Glomerular visceral epithelial cell (primary cell): ENCODE results near the gene LCN6.

Source experiments
- DNase-seq: peaks from one replicate; pipeline ENCODE4 v3.0.0-alpha.2; 2016; ENCODE audit errors: extremely low spot score

The LCN6 gene

DNA sequence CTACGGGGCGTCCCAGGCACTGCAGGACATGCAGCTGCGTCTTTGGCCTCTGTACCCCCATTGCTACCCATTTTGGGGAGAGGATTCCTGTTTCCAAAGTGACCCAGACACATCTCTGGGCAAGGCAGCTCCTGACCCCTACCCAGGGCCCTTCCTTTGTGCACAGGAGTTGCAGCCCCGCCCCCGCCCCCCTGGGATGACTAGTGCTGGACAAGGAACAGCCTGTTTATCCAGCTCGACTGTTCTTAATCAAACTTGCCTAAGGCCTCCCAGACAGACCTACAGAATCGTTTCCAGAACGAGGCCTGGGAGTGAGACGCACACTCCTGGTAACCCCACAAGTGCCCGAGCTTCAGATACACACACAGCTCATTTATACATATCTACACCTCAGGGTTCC lies 22.7 kb downstream of the LCN6 start:
- no peak for DNase-seq

DNA sequence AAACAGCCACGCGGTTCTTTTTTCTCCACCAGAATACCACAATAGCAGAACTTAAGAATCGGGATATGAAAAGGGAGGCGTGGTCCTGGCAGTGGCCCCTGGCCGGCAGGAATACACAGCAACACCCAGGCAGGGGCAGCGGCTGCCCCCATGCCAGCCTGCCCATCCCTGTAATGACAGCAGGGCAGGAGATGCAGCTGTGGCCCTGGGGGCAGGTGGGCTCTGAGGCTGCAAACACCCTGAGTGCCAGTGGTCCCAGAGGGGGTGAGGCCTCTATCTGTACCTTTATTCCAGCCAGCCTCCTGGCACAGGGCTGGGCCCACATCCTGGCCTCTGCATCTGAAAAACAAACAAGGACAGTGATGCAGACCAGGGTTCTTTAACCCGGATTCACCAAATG lies 23.6 kb downstream of the LCN6 start:
- no peak for DNase-seq

DNA sequence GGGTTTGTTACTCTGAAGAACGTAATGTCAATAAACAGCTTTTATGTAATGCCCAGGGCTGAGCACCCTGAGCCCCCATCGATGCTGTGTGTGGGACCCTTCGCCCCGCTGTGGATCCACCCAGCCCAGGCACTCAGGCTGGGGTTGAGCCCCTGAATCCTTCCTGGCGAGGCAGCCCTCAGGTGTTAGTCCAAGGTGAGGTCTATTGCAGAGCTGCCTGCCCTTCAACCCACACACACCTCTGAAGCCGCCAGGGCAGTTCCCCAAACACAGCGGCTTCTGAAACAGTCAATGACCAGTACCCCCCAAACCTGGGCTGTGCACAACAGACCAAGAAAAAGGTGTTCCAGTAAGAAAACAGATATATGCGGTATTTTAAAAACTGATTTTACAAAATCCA lies 24.3 kb downstream of the LCN6 start:
- no peak for DNase-seq

DNA sequence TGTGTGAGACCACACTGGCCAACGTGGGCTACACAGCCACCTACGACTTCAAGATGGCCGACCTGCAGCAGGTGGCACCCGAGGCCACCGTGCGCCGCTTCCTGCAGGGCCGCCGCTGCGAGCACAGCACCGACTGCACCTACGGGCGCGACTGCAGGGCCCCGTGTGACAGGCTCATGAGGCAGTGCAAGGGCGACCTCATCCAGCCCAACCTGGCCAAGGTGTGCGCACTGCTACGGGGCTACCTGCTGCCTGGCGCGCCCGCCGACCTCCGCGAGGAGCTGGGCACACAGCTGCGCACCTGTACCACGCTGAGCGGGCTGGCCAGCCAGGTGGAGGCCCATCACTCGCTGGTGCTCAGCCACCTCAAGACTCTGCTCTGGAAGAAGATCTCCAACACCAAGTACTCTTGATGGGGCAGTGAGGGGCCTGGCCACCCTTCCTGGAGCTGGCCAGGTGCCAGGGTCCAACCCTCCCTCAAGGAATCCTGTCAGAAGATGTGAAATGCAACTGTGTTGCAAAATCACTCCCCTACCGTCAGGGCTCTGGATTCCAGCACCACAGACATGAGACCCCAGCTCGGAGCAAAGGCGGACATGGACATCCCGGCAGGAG lies 24.9 kb downstream of the LCN6 start:
- DNase-seq = no peak

DNA sequence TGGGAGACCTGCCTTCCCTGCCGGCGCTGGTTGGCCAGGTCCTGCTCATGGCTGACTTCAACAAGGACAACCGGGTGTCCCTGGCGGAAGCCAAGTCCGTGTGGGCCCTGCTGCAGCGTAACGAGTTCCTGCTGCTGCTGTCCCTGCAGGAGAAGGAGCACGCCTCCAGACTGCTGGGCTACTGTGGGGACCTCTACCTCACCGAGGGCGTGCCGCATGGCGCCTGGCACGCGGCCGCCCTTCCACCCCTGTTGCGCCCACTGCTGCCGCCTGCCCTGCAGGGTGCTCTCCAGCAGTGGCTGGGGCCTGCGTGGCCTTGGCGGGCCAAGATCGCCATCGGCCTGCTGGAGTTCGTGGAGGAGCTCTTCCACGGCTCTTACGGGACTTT lies 25.4 kb downstream of the LCN6 start:
- DNase-seq = no peak

DNA sequence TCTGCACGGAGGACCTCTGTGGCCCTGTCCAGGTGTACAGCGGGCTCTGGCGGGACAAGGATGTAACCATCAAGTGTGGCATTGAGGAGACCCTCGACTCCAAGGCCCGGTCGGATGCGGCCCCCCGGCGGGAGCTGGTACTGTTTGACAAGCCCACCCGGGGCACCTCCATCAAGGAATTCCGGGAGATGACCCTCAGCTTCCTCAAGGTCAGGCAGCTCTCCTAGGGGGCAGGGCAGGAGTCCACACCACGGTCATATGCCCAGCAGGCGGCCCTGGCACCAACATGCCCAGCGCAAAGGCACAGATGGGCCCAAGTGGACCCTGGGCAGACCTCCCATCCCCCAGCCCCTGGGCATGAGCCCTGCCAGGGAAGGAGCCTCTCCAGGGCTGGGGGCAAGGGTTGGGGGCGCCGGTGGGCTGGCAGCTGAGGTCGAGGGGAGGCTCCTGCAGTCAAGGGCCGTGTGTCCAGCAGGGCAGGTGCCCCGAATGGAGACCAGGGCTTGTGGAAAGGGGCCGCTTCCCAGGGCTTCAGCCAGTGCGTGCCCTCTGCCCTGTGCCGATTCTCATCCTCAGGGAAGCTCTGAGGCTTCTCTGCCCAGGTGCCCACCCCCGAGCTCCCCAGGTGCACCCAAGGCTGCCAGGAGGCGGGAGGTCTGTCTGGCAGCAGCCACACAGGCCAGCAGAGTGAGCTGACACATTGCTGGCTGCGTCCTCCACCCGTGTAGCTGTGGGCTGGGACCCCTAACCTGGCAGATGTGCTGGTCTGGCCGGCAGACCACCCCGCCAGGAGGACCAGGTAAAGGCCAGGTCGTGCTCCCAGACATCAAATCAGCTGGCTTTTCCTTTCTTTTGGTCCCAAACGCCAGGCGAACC lies 26.0 kb downstream of the LCN6 start:
- no peak for DNase-seq

DNA sequence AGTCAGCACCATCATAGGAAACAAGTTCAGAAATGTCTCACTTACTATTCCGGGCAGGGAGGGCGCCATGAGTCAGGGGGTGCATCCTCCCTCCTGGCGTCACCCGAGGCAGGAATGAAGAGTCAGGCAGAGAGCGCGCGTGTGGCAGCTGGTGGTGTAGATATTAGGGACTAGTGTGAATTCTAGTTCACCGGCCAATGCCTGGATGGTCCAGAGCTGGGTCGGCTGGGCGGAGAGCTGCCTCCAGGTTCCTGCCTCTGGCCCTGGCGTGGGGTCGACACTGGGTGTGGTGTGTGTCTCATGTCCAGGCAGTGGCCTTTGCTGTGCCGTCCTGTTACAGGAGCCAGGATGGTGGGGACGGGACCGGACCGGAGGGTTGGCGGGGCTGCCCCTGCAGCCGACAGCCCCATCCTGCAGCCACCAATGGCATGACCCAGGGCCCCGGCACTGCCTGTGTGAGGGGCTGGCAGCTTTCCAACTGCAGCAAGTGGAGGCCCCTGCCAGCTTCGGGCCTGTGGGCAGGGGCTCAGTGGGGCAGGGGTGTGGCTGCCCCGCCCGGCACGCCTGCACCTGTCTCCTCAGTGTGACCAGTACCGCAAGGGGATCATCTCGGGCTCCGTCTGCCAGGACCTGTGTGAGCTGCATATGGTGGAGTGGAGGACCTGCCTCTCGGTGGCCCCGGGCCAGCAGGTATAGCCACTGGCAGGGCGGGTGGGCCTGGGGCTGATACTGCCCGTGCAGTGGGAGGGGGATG lies 26.8 kb downstream of the LCN6 start:
- no peak for DNase-seq

DNA sequence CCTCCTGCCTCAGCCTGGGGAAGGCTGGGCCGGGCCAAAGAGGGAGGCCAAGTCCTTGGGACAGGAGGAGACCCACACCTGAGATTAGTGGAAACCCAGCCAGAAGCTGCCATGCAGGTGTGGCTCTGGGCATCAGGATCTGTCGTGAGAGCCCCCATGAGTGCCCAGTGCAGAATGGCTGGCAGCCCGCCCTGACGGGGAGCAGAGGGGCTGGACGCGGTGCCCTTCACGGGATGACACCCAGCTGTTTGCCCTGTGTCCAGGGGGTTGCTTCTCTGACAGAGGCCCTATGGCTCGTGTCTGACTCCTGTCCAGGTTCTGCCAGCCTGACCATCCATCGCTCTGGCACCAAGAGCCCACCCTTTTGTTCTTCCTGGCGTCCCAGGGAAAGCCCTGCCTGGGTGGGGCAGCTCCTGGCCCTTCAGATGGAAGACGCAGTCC lies 27.4 kb downstream of the LCN6 start:
- no peak for DNase-seq

DNA sequence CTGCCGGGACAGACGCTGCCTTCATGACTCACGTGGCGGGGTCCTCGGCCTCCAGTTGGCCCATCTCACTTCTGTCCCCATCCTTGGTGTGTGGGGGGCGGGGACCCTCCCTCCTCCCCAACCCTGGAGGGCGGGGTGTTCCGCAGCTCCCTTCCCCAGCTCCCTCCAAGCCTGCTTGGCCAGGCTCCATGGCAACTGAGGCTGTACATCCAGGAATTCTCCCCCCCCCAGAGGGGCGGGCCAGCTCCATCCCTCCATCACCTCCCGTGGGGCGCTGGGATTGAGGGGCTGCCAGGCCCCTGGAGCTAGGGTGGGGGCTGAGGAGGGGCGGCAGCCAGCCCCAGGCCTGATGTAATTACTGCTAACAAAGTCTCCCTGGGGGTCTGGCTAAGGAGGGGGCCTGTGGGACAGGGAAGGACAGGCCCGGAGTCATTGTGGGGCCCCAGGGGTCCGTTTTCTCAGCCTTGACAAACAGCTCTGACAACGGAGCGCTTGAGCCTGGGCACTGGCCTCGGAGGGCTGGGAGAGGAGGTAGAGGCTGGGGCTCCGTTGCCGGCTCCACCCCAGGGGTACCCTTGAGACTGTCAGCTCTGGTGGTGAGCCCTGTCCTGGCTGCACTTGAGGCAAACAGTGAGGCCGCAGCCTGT lies 28.0 kb downstream of the LCN6 start:
- no peak for DNase-seq

DNA sequence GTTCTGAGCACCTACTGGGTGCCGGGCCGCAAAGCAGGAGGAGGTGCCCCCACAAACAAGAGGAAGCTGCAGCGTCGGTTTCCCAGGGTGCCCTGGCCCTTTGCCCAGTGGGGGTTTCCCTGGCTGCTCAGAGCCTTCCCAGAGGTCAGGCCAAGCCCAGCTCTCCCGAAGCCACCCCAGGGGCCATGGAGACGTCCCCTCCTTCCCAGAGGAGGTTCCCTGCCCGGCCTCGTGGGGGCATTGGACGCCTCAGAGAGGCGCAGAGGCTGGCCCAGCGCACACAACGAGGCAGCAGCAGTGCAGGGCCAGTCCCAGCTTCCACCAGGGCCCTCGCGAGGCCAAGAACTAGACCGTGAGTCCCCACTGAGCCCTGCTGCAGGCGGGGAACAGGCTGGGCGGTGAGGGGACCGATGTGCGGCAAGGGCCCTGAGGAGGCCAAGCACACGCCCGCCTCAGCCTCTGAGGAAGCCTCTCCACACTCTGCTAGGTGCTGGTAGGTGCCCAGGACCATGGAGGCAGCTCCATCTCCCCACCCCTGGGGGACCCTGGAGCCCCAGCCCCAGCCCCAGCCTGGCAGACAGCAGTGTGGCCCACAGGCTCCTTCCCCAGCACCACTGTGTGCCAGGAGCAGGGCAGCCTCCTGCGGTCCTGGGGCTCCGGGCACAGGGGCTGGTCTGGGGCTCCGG lies 29.0 kb downstream of the LCN6 start:
- peak; percentile 40 for DNase-seq

DNA sequence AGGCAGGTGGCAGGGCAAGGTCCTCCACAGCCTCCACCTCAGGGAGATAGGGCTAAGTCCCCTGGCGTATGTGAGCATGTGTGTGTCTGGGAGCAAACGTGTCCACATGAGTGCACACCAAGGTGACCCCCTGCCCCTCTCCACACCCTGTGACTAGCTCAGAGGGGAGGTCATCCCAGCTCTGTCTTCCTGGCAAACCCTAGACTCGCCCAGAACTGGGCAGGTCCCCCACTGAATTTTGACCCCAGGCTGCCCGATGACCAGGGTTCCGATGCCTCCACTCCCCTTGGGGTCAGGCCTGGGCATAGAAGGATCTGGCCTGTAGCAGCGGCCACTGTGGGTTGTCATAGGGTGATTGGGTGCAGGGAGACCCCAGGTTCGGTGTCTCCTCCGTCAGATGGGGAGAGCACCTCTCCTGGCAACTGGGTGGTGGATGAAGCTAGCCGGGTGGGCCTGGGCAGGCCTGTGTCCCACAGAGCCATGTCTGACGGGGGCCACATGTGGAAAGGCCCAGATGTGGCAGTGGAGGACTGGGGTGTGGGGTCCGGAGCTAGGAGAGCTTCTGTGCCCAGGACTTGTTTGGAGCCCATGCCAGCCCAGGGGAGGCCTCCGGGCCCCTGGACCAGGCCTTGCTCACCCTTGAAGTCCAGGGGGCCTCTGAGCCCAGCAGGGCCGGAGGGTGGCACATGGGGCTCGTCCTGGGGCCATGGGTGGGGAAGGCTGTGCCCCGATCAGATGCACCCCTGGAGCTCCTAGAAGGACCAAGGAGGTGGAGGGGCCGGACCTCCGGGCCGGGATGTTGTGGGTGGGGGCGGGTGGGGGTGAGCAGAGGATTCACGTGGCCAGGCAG lies 29.8 kb downstream of the LCN6 start:
- no peak for DNase-seq

DNA sequence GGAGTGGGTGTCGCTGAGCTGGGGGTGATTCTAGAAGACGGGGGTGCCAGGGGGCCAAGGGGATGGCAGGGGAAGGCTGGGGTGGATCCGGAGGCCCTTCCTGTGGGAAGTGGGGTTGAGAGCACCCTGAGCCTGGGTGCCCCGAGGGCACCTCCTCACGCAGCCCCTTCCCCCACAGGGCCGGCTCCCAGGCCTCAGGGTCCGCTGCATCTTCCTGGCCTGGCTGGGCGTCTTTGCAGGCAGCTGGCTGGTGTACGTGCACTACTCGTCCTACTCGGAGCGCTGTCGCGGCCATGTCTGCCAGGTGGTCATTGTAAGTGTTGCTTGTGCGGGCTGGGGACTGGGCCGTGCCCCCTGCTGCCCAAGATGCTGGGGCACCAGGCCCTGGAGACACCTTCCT lies 30.9 kb downstream of the LCN6 start:
- DNase-seq = no peak

DNA sequence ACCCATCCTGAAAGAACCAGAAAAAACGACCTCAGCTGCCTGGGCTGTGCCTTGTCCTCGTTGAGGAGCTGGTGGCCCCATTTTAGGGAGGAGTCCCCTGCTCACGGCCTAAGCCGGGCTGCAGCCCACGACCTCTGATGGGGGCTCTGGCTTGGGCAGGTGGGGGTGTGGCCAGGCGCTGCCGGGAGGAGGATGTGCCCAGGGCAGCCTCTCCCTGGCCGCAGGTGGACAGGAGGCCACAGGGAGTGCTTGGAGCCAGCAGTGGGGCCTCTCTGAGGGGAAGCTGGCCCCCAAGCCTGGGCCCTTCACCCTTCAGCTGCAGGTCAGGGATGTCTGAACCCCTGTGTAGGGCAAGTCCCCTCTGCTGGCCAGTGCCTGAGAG lies 33.4 kb downstream of the LCN6 start:
- no peak for DNase-seq

DNA sequence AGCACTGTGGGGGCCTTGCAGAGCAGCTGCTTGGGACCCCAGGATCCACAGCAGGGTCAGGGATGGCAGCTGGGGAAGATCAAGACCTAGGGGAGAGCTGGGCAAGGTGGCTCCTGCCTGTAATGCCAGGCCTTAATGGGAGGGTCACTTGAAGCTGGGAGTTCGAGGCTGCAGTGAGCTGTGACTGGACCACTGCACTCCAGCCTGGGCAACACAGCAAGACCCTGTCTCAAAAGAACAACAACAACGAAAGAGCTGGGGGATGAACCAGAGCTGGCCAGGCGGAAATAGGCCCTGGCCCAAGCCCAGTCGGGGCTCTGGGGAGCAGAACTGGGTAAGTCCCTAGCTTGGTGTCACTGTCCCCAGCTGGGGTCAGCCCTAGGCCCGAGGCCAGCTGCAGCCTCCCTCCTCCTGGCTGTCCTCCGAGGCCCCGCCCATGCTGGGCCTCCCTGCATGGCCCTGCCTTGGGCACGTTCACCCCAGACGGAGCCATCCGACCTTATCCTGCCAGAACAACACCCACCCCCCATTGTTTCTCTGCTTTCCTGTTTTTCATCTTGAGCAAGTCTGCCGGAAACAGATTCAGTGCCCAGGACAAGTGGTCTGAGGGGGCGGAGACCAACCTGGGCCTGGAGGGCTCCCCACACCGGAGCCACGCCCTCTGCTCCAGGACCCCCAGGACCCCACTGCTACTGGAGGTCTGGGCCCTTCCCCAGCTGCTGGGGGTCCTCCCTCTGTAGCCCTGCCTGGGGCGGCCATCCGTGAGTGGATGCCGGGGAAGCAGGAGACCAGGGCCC lies 34.0 kb downstream of the LCN6 start:
- no peak for DNase-seq

DNA sequence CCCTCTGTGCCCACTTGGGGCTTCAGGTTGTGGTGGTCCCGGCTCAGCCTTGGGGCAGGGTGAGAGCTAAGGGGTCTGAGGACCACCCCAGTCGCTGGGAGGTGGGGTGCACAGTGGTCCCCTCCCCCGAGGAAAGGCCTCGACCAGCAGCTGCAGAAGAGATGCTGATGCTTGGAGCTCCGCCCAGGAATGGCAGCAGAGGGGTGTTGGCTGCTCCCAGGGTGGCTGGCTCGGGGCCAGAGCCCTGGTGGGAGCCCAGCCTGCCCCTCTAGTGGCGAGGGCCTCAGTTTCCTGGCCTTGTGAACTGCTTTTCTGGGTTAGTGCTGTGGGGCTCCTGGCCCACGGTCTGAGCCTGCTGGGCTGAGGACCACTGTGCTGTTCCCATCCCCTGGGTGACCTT lies 34.8 kb downstream of the LCN6 start:
- DNase-seq = no peak

DNA sequence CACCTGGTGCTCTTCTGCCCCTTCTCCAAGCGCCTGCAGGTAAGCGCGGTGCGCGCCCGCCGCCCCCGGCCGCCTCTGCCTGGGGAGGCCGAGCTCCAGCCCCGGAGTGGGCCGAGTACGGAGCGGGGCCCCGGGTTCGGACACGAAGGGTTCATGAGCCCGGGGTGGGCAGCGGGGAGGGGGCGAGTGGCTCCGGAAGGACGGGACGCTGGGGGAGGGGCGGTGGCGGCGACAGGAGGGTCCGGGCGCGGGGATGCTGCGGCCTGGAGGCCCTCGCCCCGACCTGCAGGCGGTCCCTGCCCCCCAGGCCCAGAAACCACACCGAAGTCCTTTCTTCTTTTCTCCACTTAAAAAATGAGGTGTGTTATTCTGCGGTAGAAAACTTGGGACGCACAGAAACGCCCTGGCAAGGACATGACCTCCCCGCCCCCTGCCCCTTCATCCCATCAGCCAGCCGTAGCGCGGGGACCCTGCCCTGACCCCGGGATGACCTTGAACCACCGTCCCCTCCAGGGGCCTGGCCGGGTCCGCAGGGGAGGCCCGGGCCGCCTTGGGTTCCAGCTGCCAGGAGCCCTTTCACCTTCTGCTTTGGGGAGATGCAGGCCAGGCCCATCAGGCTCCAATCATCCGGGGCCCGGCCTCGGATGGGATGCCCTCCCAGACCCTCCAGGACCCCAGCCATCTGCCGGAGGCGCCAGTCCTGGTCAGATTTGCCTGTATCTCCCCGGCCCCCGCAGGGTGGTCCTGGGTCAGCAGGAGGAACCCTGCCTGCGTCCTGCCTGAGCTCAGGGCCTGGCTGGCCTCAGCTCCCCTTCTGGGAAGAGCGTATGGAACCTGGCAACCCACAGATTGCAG lies 35.4 kb downstream of the LCN6 start:
- DNase-seq = no peak

DNA sequence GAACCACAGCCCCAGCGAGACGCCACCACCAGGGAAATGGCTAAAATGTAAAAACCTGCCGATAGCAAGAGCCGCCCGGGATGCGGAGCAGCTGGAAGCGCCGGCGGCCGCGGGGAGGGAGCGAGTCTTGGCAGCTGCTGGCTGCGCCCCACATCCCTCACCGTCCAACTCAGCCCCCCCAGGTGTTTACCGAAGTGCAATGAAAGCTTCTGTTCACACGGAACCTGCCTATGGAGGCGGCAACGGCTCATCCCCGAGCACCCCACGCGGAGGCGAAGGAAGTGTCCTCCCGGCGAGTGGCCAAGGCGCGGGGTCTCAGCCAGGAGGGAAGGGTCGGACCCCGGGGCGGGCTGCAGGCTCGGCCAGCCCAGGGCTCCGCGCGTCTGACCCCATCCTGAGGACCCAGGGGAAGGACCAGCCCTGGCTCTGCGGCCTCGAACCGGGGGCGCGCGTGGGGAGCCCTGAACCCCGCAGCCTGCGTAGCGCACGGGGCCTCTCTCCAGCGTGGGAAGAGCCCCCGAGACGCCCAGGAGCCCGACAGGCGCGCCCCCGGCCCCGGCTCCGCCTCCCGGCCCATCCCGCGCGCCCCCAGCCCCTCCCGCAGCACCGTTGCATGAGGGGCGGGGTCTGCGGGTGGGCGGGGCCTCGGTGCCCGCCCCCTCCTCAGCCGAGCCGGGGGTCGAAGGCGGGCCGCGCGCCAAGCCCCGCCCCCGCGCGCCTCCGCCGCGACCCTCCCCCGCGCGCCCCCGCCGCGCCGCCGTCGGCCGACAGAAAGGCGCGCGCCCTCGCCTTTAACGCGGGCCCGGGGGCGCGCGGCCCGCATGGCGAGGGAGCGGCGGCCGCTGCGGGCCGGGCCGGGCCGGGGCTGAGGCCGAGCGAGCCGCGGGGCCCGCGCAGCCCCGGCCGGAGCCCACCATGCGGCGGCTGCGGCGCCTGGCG lies 36.3 kb downstream of the LCN6 start, which contains the start of gene DIPK1B:
Gene DIPK1B, plus strand, starts transcription at position 822 of the 939 bp plus-strand sequence. Its CDS starts 94 bp downstream, at position 916.
- DNase-seq = no peak

DNA sequence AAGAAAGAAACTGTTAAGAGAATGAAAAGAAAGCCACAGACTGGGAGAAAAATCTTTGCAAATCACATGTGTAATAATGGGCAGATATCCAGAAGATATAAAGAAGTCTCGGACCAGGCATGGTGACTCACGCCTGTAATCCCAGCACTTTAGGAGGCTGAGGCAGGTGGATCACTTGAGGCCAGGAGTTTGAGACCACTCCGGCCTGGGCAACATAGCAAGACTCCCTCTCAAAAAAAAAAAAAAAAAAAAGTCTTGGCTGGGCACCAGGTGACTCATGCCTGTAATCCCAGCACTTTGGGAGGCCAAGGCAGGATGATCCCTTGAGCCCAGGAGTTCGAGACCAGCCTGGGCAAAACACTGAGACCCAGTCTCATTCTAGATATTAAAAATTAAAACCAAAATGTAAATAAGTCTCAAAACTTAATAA lies 37.1 kb downstream of the LCN6 start:
- peak; percentile 37 for DNase-seq
